ENCODE measurements around the gene STK32C.

GRCh38 chr10:132168571-132169030 lies 139.1 kb downstream of the STK32C start:
- TF ChIP-seq CTCF (IDR thresholded peaks at IDR 0.05) (no peak), POLR2AphosphoS5 (IDR thresholded peaks at IDR 0.05) (no peak), EP300 (IDR thresholded peaks at IDR 0.05) (no peak)

Data from suprapubic skin (tissue), 4 donors.